NCI-H524 treated with DMSO at 0.1 percent for 48 hours (cell line): ENCODE measurements around the gene HOTAIR.

Experiments
- DNase-seq: peaks from one replicate; lab custom pipeline; 2025; lab: John Stamatoyannopoulos, UW

HOTAIR gene

DNA sequence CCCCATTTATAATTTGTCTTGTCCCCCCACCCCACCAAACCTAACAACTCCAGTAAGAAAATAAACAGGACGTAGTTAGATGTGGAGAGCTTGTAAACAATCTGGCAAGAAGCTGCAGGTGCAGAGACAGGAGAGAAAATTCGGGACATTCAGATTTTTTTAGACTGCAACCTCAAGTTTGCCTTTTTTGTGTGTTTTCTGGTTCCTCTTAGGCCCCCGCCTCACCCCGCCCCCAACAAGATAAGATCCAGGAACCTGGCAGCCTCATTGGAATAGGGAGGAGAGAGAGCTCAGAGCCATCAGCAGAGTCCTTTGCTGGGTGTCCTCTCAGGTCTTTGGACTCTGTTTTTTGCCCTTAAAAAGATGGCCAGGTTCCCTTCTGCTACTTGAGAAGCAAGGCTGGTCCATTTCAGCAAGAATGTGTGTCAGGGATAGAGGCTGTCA lies 13.1 kb upstream of the HOTAIR start:
- no peak for DNase-seq

DNA sequence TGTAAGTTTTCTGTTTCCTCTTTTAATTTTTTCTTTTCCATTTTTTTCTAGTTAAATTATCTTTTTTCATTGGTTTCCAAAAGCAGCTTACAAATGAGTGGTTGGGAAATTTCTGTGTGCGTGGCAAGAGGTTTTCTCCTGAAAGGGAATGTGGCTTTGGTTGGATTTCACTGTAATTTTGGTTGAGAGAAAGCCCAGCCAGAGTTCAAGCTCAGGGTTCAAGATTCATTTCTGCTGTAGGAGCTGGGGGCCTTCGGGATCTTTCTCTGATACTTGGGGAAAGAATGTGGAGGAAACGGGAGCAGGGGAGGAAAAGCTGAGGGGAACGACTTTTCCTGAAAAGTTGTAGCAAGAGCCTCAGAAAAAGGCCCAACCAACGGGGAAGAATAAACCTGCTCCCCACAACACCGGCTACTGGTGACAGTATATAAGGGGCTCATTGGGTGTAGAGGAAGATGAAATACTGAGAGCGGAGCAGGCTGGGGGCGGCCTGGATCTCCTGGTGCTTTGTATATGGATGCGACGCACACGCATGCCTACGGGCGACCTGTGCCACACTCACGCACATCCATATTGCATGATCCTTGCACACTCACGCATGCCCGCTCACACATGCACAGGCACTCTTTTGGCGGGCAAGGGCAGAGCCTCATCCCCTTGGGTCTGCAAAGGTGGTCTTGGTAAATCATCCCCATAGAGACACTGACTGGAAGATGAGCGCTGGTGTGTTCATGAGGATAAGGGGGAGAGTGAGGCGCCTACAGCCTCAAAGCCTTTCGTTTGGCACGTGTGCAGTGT lies 12.1 kb upstream of the HOTAIR start:
- no peak for DNase-seq

DNA sequence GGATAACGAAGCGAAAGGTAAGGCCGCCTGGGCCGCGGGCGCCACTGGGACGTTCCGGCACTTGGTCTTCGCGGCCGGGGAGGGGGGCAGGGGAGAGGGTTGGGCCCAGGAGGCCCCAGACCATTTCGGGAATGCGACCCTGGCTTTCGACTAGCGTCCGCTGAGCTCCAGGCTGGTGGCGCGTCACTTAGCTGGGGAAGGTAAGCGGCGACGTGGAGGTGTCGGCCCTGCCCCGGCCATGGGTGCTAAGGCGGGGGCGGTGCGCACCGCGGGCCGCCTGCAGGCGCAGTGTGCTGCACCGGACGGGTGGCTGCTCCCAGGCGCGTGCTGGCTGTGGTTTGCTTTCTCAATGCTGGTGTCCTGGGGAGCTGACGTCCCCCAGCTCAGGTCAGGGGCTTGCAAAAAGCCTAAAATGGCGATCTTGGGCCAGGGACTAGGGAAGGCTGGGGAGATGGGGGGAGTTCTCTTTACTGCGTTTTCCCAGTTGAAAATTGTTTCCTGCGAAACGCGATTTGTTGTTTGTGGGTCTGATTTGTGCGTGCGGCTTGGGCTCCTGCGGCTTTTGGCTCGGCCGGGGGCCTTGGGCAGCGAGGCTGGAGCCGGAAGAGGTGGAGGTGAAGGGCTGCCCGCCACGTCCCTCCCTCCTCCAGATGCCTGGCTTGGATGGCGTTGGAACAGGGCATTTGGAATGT lies 11.4 kb upstream of the HOTAIR start:
- DNase-seq: no peak

DNA sequence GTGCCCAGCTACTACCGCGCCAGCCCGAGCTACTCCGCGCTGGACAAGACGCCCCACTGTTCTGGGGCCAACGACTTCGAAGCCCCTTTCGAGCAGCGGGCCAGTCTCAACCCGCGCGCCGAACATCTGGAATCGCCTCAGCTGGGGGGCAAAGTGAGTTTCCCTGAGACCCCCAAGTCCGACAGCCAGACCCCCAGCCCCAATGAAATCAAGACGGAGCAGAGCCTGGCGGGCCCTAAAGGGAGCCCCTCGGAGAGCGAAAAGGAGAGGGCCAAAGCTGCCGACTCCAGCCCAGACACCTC lies 10.9 kb upstream of the HOTAIR start:
- no peak for DNase-seq

DNA sequence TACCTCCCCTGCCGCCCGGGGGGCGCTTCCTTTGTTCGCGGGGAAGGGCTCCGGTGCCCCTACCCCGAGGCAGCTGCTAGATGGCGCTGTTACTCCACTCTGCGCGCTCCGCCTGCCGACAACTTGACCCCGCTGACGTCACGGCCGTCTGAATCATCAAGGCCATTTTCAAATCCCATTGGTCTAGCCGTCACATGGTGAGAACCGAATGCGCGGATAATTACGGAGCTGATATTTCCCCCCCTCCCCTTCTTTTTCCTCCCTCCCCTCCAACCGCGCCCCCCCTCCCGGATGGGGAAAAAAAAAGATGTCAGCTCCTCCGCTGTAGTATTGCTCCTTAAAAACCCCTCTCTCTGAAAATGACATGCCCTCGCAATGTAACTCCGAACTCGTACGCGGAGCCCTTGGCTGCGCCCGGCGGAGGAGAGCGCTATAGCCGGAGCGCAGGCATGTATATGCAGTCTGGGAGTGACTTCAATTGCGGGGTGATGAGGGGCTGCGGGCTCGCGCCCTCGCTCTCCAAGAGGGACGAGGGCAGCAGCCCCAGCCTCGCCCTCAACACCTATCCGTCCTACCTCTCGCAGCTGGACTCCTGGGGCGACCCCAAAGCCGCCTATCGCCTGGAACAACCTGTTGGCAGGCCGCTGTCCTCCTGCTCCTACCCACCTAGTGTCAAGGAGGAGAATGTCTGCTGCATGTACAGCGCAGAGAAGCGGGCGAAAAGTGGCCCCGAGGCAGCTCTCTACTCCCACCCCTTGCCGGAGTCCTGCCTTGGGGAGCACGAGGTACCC lies 10.3 kb upstream of the HOTAIR start, which contains the start of gene HOXC10:
TSS of gene HOXC10 (plus strand) at position 246 of the 791 bp plus-strand sequence. CDS start at position 360, 114 bp downstream.
- DNase-seq: peak; percentile 28

DNA sequence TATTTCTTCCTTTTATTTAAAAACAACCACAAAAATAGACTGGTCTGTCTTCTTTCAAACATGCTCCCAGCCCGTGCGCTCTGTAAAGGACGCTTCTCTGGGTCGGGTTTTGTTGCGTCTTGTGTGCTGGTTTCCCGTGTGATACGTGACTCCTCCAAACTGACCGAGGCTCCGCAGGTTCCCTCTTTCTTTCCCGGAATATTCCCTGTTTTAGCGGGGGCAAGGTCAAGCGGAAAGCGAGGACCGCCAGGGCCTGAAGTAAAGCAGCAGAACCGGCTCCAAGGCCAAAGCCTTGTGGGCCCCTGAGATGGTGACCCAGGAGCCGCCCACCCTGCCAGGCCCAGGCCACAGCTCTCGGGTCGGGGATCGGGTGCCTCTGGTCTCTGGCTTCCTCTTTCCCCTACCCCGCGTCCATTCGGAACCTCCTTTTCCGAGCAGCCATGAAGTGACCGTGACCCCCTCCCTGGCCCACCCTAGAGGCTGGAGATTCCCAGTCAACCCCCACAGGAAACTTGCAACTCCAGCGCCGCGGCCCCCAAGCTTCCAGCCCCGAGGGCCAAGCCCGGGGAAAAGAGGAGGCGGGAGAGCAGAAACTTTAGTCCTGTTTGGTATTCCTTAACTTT lies 9.3 kb upstream of the HOTAIR start:
- no peak for DNase-seq

DNA sequence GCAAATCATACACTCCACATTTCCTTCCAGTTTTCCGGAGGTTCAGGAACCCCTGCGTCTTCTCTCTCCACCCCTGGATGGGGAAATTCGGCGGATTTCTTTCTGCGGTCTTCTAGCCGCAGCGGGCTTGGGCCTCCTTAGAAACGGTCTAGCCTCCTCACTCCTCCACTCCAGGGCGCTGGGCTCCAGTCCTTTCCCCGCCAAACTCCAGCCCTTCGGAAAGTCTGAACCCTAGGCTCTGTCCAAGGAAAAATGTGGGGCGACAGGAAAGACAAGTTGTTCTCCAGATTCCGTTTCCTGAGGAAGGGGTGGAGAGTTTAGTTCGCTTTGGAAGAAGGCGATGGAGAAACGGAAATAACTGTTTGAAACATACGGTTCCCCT lies 8.8 kb upstream of the HOTAIR start:
- no peak for DNase-seq

DNA sequence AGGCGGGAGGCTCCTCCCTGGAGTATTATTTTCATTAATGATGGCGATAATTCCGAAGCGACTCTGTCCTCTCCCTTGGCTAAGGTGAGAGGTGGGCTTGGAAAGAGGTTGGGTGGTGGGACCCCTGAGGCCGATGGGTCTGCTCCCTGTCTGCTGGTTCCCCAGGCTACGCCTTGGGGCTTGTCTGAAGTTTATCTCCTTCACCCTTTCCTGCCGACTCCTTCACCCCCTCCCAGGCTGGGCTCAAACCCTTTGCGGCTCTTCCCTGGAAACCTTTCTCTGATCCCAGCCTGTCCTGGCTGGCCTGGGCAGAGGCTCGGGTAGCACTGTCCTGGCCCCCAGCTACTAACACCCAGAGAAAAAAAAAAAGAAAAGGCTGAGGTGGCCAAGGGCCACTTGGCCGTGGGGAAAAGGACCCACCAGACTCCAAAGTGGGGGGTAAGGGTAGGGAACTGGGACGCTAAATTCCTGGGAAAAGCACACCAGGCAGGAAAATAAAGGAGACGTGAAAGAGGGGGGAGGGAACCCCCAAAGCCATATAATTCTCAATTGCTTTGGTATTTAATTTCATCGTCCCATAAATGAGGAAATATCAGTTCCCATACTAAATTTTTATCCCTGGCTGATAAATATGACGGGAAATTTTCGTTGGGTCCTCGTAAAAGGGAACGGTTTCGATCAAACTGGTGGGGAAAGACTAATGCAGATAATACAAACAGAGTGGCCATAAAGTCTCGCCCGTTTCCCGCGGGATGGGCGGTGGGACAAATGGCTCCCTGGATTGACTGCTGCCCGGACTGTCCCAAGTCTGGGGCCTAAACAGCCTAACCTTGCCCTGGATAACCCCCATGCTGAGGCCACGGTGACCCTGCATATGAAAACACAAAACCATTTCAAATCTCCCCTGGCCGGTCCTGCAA lies 8.2 kb upstream of the HOTAIR start:
- no peak for DNase-seq

DNA sequence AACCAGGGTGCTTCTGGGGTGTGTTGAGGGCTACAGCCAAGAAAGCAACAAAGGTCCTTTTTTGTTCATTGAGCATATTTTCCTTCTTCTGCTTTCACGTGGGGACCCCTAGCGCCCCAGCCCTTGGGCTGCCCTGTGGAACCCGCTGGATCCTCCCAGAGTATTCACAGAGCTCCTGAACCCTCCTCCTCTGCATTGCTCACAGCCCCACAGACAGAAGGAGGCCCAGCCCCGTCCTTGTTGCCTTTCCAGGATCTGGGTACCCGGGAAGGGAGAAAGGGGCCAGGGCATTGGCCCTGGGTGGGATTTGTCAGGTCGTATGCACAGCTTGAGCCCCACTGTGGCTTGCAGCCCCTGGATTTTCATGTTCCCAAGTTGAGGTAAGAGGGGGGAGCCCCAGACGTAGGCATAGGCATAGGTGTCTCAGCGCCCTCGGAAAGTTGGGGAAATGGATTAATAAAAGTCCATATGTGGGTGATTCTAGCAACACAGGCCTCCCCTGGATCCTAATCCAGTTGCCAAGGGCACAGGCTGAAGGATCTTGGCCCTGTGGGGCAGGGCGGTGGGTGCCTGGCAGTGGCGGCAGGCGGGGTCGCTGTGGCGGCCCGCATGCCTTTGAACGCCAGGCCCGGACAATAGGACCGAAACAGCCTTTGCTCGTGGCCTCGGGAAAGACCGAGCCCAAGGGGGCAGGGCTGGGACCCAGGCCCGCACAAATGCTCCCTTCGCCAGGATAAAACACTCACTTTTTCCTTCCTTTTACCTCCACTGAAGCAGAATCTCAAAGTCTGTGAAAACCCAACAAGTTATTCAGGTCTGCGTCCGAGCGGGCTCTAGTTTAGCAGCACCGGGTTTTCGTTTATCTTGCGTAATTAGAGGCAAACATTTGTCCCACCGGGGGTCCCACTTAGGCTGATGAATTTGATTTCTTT lies 7.1 kb upstream of the HOTAIR start:
- DNase-seq: no peak

DNA sequence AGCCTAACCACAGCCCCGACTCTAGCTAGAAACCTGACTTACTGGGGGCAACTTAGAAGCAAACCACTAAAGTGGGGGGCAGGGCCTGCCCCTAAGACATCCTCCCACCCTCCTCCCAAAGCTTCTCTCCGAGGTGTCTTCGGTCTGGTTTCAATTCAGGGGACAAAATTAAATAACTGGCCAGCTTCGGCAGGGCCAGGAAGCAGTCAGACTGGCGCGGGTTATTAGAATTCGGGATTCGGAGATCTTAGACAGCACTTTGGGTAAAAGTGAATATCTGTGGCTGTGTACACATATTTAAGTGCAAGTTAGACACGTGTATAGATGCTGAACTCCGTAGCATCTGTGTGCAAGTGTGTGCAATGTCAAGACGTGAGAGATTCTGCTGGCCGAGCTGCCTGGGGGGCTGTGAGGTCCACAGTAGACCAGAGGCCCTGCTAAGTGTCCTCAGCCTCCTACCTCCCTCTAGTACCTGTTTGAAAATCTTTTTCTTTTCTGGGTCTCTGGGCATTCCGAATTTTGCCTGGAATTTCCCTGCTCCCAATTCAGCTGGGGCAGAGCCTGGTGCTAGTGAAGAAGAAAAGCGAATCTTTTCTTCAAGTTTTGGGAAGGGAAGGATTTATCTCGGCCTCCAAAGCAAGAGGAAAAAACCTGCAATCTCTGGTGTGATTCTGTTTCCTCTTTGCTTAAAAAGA lies 6.2 kb upstream of the HOTAIR start:
- no peak for DNase-seq

DNA sequence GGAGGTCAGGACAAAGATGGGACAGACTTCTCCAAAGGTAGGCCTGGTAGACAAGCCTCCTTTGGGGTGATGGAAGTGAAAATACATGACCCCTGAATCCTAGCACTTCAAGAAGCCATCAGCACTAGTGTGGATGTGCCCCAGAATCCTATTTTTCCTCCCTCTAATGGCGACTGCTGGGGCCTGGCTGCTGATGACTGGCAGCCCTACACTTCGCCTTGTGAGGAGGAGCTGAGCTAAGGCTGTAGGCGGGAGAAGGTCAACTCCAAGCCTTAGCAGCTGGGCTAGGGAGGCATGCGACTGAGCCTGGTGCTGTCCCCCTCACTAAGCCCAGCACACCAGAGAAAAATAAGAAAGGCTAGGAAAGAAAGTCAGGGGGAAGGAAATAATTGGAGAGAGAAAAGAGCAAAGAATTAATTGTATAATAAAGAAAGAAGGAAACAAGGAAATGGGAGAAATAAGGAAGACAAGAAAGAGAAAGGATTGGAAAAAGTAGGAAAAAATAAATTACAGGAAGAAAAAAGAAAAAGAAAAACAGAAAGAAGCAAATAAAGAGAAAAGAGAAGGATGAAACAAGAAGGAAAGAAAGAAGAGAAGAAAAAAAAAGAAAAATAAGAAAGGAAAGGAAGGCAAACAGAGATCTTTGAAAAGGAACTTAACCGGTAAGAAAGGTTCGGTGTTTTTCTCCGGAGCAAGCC lies 5.5 kb upstream of the HOTAIR start:
- DNase-seq: no peak

DNA sequence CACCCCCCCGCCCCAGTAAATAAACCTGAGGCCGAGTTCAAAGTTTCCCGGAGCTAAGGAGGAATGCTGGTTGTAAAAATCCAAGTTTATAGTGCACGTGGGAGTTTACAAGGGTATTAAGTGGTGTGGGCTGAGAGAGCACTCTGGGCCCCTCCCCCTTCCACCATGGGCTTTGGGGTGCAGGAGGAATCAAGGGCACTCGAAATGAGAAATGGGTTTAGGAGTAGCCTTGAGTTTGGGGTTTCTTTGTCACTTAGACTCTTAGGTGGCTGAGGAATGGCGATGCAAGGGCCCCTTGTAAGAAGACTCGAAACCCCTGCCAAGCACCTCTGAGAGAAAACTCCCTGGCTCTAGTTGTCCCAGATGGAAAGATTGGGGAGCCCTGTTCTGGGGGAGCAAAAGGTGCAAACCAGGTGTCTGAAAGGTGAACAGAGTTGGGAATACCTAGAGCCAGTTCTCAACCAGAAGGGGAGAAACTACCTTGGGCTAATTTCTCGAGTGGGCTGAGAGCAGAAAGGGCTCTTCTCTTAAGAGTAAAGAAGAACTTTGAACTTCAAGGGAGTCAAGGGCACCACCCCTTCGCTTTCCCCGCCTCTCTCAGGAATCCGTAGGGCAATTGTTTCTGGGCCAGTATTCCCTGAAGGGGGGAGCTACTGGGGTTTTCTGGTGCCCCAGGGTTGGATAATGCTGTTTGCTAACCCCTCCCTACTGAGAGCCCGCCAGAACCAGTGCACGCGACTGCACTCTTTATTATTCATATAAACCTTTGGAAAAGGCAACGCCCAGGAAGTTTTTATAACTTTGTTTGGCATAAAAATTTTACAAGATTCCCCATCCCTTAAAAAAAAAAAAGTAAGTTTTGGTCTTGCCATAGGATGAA lies 4.0 kb upstream of the HOTAIR start:
- DNase-seq: no peak

DNA sequence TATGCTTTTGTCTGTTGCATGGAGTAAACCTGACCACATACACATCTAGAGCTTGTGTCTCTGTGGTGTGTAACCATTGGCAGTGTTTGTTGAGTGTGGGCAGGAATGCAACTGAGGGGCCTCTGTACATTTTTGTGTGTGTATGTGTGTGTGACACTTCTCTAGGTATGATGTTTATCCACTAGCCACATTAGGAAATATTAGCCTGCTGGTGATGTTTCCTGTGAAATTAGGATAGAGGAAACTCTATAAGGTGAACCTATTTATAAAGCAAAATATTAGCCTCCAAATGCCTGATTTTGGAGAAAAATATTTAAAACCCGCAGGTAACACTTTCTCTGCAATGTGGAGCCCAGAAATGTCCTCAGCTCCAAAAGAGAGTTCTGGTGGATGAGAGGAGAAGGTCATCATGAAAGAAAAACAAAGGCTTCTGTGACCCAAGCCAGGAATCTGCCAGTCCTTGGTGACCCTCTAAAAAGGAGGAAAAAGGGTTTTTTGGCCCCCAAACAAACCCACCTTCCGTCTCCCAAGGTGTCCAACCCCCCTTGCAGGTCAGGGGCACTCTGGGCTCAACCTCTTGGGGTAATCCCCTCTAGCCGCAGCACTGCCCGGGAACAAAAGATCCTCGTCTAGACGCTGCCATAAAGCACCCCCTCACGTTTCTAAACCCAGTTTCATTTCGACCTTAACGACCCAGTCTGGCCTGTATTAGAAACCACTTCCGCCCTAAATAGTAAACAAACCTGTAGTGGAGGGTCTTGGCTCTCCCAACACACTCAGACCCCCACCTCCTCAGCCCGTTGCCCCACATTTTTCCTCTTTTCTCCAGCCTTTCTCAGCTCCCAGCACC lies 3.1 kb upstream of the HOTAIR start:
- DNase-seq: no peak

DNA sequence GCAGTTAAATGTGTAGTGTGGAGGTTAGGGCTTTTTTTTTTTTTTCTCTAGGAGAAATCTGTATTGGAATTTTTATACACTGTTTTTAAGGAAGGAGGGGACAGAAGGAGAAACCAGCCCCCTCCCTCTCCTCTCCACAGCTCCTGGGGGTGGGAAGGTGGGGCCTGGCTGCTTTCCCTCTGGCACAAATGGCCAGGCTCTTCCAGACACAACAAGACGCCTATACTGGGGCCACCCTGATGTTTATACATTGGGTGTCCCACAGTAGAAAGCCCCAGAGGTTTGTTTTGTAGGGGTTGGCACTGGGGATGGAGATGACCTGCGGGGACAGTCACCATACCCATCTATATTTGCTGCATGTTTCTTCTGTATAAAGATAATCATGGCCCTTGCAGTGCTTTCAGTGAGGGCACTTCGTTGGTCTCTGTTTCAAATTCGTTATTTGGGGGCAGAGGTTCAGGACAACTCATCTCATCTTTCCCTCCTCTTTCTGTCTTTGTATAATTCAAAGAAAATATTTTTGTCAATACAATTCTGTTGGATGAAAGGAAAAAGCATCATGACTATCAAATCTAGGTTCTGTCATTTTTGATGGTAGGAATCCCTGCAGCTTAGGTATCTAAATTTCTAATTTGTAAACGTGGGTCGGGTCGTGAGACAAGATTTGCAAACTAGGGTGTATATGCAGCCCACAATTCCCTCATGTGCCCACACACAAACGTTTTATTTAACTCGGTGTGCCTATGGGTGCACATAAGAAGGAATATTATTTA lies 2.3 kb upstream of the HOTAIR start:
- no peak for DNase-seq

DNA sequence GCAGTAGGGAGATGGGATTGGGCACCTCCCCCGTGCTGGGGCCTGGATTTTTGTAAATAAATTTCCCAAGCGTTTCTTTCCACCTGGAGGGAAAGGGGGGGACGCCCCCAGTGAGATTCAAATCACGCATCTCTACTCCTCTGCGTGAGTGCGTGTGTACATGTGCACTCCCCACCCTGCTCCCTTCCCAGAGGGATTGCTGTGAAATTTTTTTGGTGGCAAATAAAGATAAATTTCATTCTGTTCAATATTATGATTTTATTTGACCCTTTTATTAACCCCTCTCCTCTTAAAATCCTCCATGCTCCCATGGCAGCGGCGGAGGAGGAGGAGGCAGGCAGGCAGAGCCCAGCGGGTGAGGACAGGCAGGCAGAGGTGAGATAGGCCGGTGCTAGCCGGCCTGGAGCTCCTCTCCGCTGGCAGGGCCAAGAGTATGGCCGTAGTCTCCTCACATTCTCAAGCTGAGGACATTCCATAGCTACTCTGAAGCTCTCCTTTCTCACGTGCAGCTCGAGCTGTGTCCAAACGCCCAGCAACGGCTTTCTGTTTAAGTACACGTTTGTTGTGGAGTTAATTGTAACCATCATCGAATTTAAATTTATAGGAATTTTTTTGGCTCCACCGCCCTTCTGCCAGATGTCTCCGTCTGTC lies 1.5 kb upstream of the HOTAIR start:
- no peak for DNase-seq
